IgD-negative memory B cell (primary cell): ENCODE measurements around the gene VPS9D1. TPM values are rescaled to one million over a fixed set of nuclear protein-coding genes. Genes with fewer than 3 reads are reported as not detected.
A peak's percentile ranks its signal among the peaks of the same experiment; 100 is the strongest.
"Not testable (repeated sequence)": the region's sequence is repeated elsewhere in the genome, so short reads cannot be mapped to it uniquely, and the experiment has no call there.

Source experiments
- H3K27ac Mint-ChIP-seq, 3 donors: one replicate each; pipeline ENCODE4 v1.8.0; 2020 to 2022; ENCODE audit warnings: mild to moderate bottlenecking in 3 of 3, mixed read lengths in 3 of 3, moderate library complexity in 1 of 3
- H3K27me3 Mint-ChIP-seq: one replicate; pipeline ENCODE4 v1.8.0; 2021; ENCODE audit warnings: mixed read lengths
- H3K36me3 Mint-ChIP-seq: one replicate; pipeline ENCODE4 v1.8.0; 2020; ENCODE audit warnings: mild to moderate bottlenecking, mixed read lengths
- H3K4me1 Mint-ChIP-seq, 3 donors: one replicate each; pipeline ENCODE4 v1.8.0; 2020 to 2022; ENCODE audit warnings: mixed read lengths in 3 of 3, mild to moderate bottlenecking in 1 of 3
- H3K4me3 Mint-ChIP-seq, 4 donors: one replicate each; pipeline ENCODE4 v1.8.0; 2020 to 2022; ENCODE audit warnings: mild to moderate bottlenecking in 4 of 4, mixed read lengths in 4 of 4, moderate library complexity in 3 of 4
- H3K9me3 Mint-ChIP-seq, 3 donors: one replicate each; pipeline ENCODE4 v1.8.0; 2020 to 2021; ENCODE audit warnings: mixed read lengths in 3 of 3, mild to moderate bottlenecking in 1 of 3
- polyA plus RNA-seq: library from polyadenylated mRNA; unstranded; fragments of 300-500 nt; fragmentation: Illumina TruSeq; gene quantifications from one replicate; pipeline ENCODE4 v1.2.3, GENCODE V29; 2021

Gene VPS9D1
- polyA plus RNA-seq, 1 donor from 2014 or later = 1.6 TPM

GRCh38 chr16:89707695-89708094, 13.0 kb downstream of the VPS9D1 start:
- Mint-ChIP-seq H3K27ac (peak overlapping the region in 1 of 3 donors; percentile 80), H3K36me3 (no peaks in the 10 kb centered on the region), H3K4me1 (peaks cover 3 to 9% (median 4%) of the 10 kb centered on the region in 3 donors), H3K9me3 (no peaks in the 10 kb centered on the region), H3K27me3 (no peaks in the 10 kb centered on the region), H3K4me3 (no peak overlapping the region)

DNA sequence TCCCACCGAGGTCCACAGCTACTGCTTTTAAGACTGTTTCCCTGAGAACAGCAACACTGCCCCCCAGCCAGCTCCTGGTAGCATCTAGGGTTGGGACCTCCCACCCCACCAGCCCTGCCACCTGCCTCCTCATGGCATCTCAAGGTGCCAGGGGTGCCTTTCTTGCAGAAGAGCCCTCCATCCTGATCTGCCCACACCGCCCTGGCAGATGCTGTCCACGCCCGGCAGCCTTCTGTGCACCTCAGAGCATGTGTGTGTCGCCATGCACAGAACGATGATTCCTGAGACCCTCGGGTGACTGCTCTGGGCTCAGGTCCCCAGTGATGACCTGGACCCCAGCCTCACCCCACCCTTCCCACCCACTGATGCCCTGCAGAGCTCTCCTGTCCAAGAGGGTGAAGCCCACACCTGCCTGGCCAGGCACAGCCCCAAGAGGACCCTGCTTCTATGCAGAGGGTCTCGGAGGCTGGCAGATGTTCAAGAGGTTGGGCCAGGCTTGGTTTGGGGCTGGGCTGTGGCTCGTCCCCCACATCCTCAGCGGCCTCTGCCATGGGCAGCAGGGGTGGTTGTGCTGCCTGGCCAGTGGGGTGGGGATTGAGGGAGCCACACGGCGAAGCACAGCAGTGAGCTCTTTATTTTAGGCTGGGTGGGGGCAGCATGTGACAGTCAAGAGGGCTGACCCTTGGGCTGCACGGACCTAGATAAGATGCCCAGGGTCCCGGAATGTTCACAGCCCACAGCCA, 14.0 kb downstream of the VPS9D1 start:
- Mint-ChIP-seq H3K9me3 (no peaks in the 10 kb centered on the region), H3K4me1 (peaks cover 4 to 9% (median 9%) of the 10 kb centered on the region in 3 donors), H3K27me3 (no peaks in the 10 kb centered on the region), H3K4me3 (no peak overlapping the region), H3K27ac (peak overlapping the region in 1 of 3 donors; percentile 91), H3K36me3 (no peaks in the 10 kb centered on the region)

DNA sequence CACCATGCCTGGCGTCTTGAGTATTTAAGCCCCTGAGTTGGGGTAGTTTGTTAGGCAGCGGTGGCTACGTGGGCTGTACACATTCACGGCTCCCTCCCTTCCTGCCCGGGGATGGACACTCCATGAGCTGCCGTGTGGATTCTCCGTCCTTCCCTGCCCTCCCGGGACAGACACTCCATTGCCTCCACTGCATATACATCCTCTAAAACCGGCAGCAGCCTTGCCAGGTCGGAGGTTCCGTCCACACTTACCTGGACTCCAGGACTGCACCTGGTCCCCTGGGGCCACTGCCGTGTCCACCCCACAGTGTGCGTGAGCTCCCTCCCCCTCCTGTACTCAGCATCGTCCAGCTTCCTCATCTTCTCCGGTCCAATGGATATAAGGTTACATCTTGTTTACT, 15.7 kb downstream of the VPS9D1 start:
- H3K9me3 Mint-ChIP-seq = no peaks in the 10 kb centered on the region
- peaks cover 7 to 11% (median 10%) of the 10 kb centered on the region in 3 donors for H3K4me1 Mint-ChIP-seq
- no peaks in the 10 kb centered on the region for H3K27me3 Mint-ChIP-seq
- H3K27ac Mint-ChIP-seq = peak overlapping the region in 1 of 3 donors; percentile 71
- H3K4me3 Mint-ChIP-seq = peak overlapping the region in 1 of 4 donors; percentile 53
- H3K36me3 Mint-ChIP-seq = no peaks in the 10 kb centered on the region

- H3K4me3 Mint-ChIP-seq = no peak overlapping the region
- no peaks in the 10 kb centered on the region for H3K27me3 Mint-ChIP-seq
Observed at GRCh38 chr16:89704281-89704680, 16.4 kb downstream of the VPS9D1 start.

DNA sequence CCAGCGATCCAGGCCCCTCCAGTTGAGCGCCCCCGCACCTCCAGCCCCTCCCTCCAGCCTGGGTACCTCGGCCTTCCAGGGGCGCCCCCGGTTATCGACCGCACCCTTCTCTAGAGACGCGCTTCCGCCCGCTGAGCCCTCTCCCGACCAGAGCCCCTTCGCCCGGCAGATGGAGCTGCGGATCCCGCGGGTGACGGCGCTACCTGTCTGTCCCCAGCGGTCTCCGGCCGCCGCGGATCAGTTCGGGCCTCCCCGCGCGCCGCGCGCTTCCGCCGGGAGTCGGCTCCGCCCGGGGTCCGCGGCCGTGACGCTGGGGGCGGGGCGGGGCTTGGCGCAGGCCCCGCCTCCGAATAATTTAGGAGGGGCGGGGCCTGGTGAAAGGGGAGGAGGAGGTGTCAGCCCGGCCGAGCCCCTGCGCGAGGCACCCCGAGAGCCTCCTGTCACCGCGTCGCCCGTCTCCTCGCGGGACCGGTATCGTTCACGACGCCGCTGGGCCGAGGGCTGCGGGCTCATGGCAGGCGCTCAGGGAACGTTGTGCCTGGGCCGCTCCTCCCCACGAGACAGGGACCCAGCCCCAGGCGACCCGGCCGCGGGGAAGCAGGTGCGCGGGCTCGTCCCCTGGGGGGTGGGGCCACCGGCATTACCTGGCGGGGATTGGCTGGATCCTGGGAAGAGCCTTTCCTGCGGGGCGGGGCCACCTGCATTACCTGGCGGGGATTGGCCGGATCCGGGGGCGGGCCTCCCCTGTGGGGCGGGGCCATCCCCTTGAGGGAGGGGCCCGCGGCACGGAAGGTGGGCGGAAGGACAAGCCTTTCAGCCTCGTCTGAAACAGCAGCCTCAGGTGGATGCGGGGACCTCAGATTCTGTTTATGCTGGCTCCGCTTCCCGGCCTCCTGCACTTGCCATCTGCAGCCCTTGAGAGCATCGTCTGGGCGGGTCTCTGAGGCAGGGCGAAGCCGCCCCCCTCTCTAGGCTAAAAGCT, 19.0 kb downstream of the VPS9D1 start, which contains the start of gene SPATA2L:
Gene SPATA2L (minus strand): TSS at position 281 of the 982 bp plus-strand sequence. CDS start 473 bp downstream, outside the sequence.
- H3K4me1 Mint-ChIP-seq = peaks cover 10 to 16% (median 14%) of the 10 kb centered on the region in 3 donors
- H3K27me3 Mint-ChIP-seq = no peaks in the 10 kb centered on the region
- H3K27ac Mint-ChIP-seq = peak within 1 kb of the TSS; percentile 77 to 99 (median 80)
- peak within 1 kb of the TSS; percentile 77 to 93 (median 92) for H3K4me3 Mint-ChIP-seq
- no peaks in the 10 kb centered on the region for H3K9me3 Mint-ChIP-seq
- H3K36me3 Mint-ChIP-seq = no peaks in the 10 kb centered on the region

More at GRCh38 chr16:89704281-89704680, 16.4 kb downstream of the VPS9D1 start:
- H3K9me3 Mint-ChIP-seq = no peaks in the 10 kb centered on the region
- peaks cover 10 to 13% (median 11%) of the 10 kb centered on the region in 3 donors for H3K4me1 Mint-ChIP-seq
- no peak overlapping the region for H3K27ac Mint-ChIP-seq
- no peaks in the 10 kb centered on the region for H3K36me3 Mint-ChIP-seq

GRCh38 chr16:89700649-89701424, 19.9 kb downstream of the VPS9D1 start:
- H3K36me3 Mint-ChIP-seq = no peaks in the 10 kb centered on the region
- H3K27me3 Mint-ChIP-seq = no peaks in the 10 kb centered on the region
- peaks cover 6 to 13% (median 13%) of the 10 kb centered on the region in 3 donors for H3K4me1 Mint-ChIP-seq
- H3K4me3 Mint-ChIP-seq = peak overlapping the region; percentile 77 to 93 (median 92)
- H3K27ac Mint-ChIP-seq = peak overlapping the region; percentile 50 to 99 (median 80)
- no peaks in the 10 kb centered on the region for H3K9me3 Mint-ChIP-seq

GRCh38 chr16:89700100-89700648, 20.5 kb downstream of the VPS9D1 start:
- H3K36me3 Mint-ChIP-seq = no peaks in the 10 kb centered on the region
- H3K27me3 Mint-ChIP-seq = no peaks in the 10 kb centered on the region
- no peaks in the 10 kb centered on the region for H3K9me3 Mint-ChIP-seq
- H3K4me3 Mint-ChIP-seq = peak overlapping the region; percentile 77 to 93 (median 87)
- peak overlapping the region; percentile 50 to 99 (median 88) for H3K27ac Mint-ChIP-seq
- H3K4me1 Mint-ChIP-seq = peaks cover 6 to 13% (median 11%) of the 10 kb centered on the region in 3 donors

DNA sequence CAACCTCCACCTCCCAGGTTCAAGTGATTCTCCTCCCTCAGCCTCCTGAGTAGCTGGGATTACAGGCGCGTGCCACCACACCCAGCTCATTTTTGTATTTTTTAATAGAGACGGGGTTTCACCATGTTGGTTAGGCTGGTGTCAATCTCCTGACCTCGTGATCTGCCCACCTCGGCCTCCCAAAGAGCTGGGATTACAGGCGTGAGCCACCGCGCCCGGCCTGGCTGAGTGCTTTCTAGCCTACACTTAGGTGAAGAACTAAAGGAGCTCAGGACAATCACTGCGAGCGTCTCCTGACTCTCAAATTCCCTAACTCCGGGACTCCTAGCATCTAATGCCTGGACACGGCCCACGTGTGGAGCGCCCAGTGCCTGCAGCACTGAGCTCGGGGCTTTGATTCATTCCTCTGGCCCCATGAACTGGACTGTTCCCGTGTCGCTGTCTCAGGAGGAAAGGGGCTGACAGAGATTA, 21.0 kb downstream of the VPS9D1 start:
- H3K4me3 Mint-ChIP-seq = peak overlapping the region; percentile 77 to 93 (median 87)
- H3K9me3 Mint-ChIP-seq, H3K36me3 Mint-ChIP-seq, H3K27me3 Mint-ChIP-seq: not testable (repeated sequence)
- peaks cover 6 to 13% (median 11%) of the 10 kb centered on the region in 3 donors for H3K4me1 Mint-ChIP-seq
- H3K27ac Mint-ChIP-seq = peak overlapping the region; percentile 50 to 99 (median 88)

DNA sequence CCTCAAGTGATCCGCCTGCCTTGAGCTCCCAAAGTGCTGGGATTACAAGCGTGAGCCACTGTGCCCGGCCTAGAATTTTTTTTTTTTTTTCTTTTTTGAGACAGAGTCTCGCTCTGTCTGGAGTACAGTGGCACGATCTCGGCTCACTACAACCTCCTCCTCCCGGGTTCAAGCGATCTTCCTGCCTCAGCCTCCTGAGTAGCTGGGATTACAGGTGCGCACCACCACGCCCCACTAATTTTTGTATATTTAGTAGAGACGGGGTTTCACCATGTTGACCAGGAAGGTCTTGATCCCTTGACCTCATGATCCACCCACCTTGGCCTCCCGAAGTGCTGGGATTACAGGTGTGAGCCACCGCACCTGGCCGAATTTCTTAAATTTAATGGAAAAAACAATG, 22.0 kb downstream of the VPS9D1 start:
- peak overlapping the region in 2 of 3 donors; percentile 73 to 75 for H3K27ac Mint-ChIP-seq
- H3K9me3 Mint-ChIP-seq, H3K27me3 Mint-ChIP-seq, H3K36me3 Mint-ChIP-seq: not testable (repeated sequence)
- peaks cover 6 to 13% (median 11%) of the 10 kb centered on the region in 3 donors for H3K4me1 Mint-ChIP-seq
- H3K4me3 Mint-ChIP-seq = peak overlapping the region in 2 of 4 donors; percentile 33 to 45

DNA sequence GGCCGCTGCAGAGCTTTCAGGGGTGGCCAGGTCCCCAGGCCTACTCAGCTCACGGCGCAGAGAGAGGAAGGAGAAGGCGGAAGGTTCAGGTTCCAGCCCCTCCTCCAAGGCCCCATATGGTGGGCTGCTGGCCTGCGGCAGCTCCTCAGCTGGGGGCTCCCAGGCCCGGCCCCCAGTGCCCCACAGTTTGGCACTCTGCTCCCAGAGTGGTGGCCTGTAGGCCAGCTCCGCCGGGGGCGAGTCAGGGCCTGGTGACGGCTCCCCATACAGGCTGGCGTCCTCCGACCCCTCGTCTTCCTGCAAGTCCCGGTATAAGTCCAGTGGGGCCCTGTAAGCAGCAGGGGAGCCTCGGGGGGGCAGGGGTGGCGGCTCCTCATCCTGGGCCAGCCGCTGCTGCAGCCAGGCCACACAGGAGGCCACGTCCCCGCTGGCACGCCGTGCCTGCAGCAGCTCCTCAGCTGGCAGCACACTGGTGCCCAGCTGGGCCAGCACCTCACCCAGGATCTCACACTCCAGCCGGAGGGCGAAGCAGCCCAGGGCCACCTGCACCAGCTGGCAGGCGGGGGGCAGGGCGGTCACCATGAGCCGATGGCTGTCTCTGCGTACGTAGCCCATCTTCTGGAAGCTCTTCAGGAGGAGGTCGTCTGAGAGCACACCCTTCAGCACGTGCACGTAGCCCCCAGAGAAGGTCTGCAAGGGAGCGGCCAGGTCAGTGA, 22.9 kb downstream of the VPS9D1 start:
- Mint-ChIP-seq H3K4me3 (no peak overlapping the region), H3K9me3 (no peaks in the 10 kb centered on the region), H3K27ac (no peak overlapping the region), H3K36me3 (no peaks in the 10 kb centered on the region), H3K4me1 (peaks cover 10 to 13% (median 11%) of the 10 kb centered on the region in 3 donors), H3K27me3 (no peaks in the 10 kb centered on the region)

DNA sequence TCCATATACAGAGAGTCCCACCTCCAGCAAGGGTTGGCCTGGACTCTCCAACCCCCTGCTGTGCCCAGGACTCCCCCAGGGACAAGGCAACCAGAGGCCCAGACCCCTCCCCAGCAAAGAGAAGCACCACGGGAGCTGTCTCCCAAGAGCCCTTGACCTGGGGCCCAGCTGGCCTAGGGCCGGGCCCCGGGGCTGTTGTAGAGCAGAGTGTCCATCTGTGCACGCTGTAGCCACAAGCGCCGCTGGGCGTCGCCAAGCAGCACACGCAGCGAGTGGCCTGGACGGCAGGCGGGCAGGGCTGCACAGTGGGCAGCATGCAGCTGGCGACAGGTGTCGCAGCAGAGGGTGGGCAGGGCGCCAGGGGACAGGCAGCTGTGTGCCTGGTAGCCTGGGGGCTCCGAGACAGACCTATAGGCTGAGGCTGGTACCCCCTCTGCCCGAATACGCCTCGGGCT, 23.5 kb downstream of the VPS9D1 start:
- no peaks in the 10 kb centered on the region for H3K36me3 Mint-ChIP-seq
- peaks cover 9 to 11% (median 10%) of the 10 kb centered on the region in 3 donors for H3K4me1 Mint-ChIP-seq
- no peaks in the 10 kb centered on the region for H3K27me3 Mint-ChIP-seq
- peak overlapping the region in 1 of 3 donors; percentile 78 for H3K27ac Mint-ChIP-seq
- H3K9me3 Mint-ChIP-seq = no peaks in the 10 kb centered on the region
- peak overlapping the region in 1 of 4 donors; percentile 8 for H3K4me3 Mint-ChIP-seq

- no peaks in the 10 kb centered on the region for H3K27me3 Mint-ChIP-seq
Observed at GRCh38 chr16:89696670-89697128, 24.0 kb downstream of the VPS9D1 start.

More at GRCh38 chr16:89696670-89697128, 24.0 kb downstream of the VPS9D1 start:
- peak overlapping the region in 2 of 3 donors; percentile 48 to 78 for H3K27ac Mint-ChIP-seq
- peaks cover 8 to 11% (median 10%) of the 10 kb centered on the region in 3 donors for H3K4me1 Mint-ChIP-seq
- peak overlapping the region in 1 of 4 donors; percentile 8 for H3K4me3 Mint-ChIP-seq
- H3K9me3 Mint-ChIP-seq = no peaks in the 10 kb centered on the region
- H3K36me3 Mint-ChIP-seq = no peaks in the 10 kb centered on the region
